Neural cell (in vitro differentiated cells): ENCODE measurements around the gene CACUL1. TPM values are rescaled to one million over a fixed set of nuclear protein-coding genes. Genes with fewer than 3 reads are reported as not detected.

Experiments
- H2AFZ ChIP-seq: fragments of 200-600, 300-800 bp; sonication (generic), shearing (Covaris generic); 2 replicates; pipeline ENCODE4 v1.6.0; 2014; ENCODE audit warnings: low read depth, mild to moderate bottlenecking, antibody characterized with exemption, low read length, moderate library complexity
- H3F3A ChIP-seq: fragments of 200-600 bp; shearing (Covaris generic); 2 replicates; pipeline ENCODE4 v1.6.1; 2016; ENCODE audit warnings: mild to moderate bottlenecking, moderate library complexity, mixed read lengths, antibody characterized with exemption, low read length; ENCODE audit not compliant: insufficient read depth, poor library complexity, severe bottlenecking
- H3K27ac ChIP-seq: fragments of 200-600, 300-800 bp; sonication (generic), shearing (Covaris generic); 2 replicates; pipeline ENCODE4 v1.5.1; 2014; ENCODE audit warnings: mild to moderate bottlenecking, low read length, moderate library complexity
- H3K27me3 ChIP-seq: fragments of 300-800, 200-600 bp; sonication (generic), shearing (Covaris generic); 2 replicates; pipeline ENCODE4 v1.6.0; 2014; ENCODE audit warnings: mild to moderate bottlenecking, low read depth, low read length, moderate library complexity; ENCODE audit not compliant: insufficient read depth
- H3K36me3 ChIP-seq: fragments of 300-800, 200-600 bp; sonication (generic), shearing (Covaris generic); 2 replicates; pipeline ENCODE4 v1.5.1; 2014; ENCODE audit warnings: mild to moderate bottlenecking, antibody characterized with exemption, low read length, moderate library complexity; ENCODE audit not compliant: insufficient read depth
- H3K4me2 ChIP-seq: fragments of 300-800, 200-600 bp; sonication (generic), shearing (Covaris generic); 2 replicates; pipeline ENCODE4 v1.6.0; 2014; ENCODE audit warnings: mild to moderate bottlenecking, low read length
- H3K4me3 ChIP-seq: fragments of 300-800, 200-600 bp; sonication (generic), shearing (Covaris generic); 2 replicates; pipeline ENCODE4 v1.5.1; 2014; ENCODE audit warnings: mild to moderate bottlenecking, low read length, moderate library complexity
- H3K79me2 ChIP-seq: fragments of 200-600 bp; shearing (Covaris generic); replicated peaks from 2 replicates; pipeline ENCODE4 v1.6.0; 2014; ENCODE audit warnings: mild to moderate bottlenecking, low read length, moderate library complexity; ENCODE audit not compliant: insufficient read depth
- H3K9ac ChIP-seq: fragments of 300-800, 200-600 bp; sonication (generic), shearing (Covaris generic); 2 replicates; pipeline ENCODE4 v1.6.1; 2016; ENCODE audit warnings: mild to moderate bottlenecking, low read length, mixed read lengths
- H3K9me2 ChIP-seq: fragments of 200-600 bp; shearing (Covaris generic); 2 replicates; pipeline ENCODE4 v1.6.1; 2016; ENCODE audit warnings: mild to moderate bottlenecking, low read length, mixed read lengths; ENCODE audit not compliant: insufficient read depth
- H3K9me3 ChIP-seq: fragments of 200-600, 300-800 bp; sonication (generic), shearing (Covaris generic); 2 replicates; pipeline ENCODE4 v1.6.1; 2016; ENCODE audit warnings: mild to moderate bottlenecking, mixed run types, low read length, moderate library complexity, mixed read lengths
- H4K20me1 ChIP-seq: fragments of 200-600 bp; shearing (Covaris generic); 2 replicates; pipeline ENCODE4 v1.6.1; 2016; ENCODE audit warnings: mild to moderate bottlenecking, mixed run types; ENCODE audit not compliant: insufficient read depth
- EP300 ChIP-seq: fragments of 450-650 bp; conservative IDR thresholded peaks from 2 replicates; pipeline ENCODE4 v1.6.1; 2014; ENCODE audit warnings: antibody characterized with exemption, mild to moderate bottlenecking, moderate library complexity; ENCODE audit not compliant: poor library complexity, severe bottlenecking
- EZH2 ChIP-seq: fragments of 200-600, 300-800 bp; shearing (Covaris generic), sonication (generic); IDR thresholded peaks from 2 replicates; pipeline ENCODE4 v1.6.1; 2014; ENCODE audit warnings: antibody characterized with exemption, low read length, borderline replicate concordance, mild to moderate bottlenecking; ENCODE audit not compliant: insufficient read depth, poor library complexity, severe bottlenecking
- RAD21 ChIP-seq: fragments of 450-650 bp; conservative IDR thresholded peaks from 2 replicates; pipeline ENCODE4 v1.6.1; 2014; ENCODE audit warnings: antibody characterized with exemption, mild to moderate bottlenecking, moderate library complexity
- SMC3 ChIP-seq: fragments of 450-650 bp; conservative IDR thresholded peaks from 2 replicates; pipeline ENCODE4 v1.6.1; 2014; ENCODE audit warnings: antibody characterized with exemption, mild to moderate bottlenecking, moderate library complexity; ENCODE audit not compliant: poor library complexity
- TAF1 ChIP-seq: IDR thresholded peaks from 2 replicates; pipeline ENCODE4 v1.6.1; 2012; ENCODE audit warnings: low read depth
- polyA plus RNA-seq: library from polyadenylated mRNA; depleted of rRNA; stranded (reverse); fragments of >200 nt; gene quantifications from 2 replicates; pipeline ENCODE4 v1.2.3, GENCODE V29; 2014
- TF ChIP-seq, protein P1 (sequence below): IDR thresholded peaks from 2 replicates; pipeline ENCODE4 v1.6.1; 2012; ENCODE audit warnings: borderline replicate concordance
- TF ChIP-seq, protein P2 (sequence below): fragments of 450-650 bp; IDR thresholded peaks from 2 replicates; pipeline ENCODE4 v1.5.1; 2014; ENCODE audit warnings: antibody characterized with exemption, mild to moderate bottlenecking, moderate library complexity; ENCODE audit not compliant: poor library complexity, severe bottlenecking

Gene CACUL1
- polyA plus RNA-seq, 1 donor from 2014 or later: 12.8 TPM

DNA sequence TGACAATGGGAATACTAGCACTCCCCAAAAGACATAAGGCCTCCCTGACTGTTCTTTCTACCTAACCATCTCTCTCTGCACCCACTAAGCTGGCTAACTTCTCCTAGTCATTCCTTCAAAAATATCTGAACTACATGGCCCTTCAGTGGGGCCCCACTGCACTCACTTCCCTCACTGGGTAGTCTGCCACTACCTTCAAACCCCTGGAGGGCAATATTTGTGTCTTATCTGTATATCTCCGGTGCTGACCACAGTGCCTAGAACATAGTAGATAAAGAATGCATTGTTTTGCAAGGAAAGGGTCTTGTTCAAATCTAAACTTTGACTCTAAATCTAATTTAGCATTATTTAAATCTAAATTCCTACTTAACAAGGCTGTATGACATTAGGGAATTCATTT, 44.3 kb downstream of the CACUL1 start:
- Histone ChIP-seq H3K27ac (no peak overlapping the region), H4K20me1 (no peaks in the 10 kb centered on the region), H3K79me2 (peaks cover 4% of the 10 kb centered on the region), H3K36me3 (no peaks in the 10 kb centered on the region), H3K9ac (no peak overlapping the region), H3K9me3 (no peaks in the 10 kb centered on the region), H3K27me3 (no peaks in the 10 kb centered on the region), H3K9me2 (no peaks in the 10 kb centered on the region), H3K4me2 (no peak overlapping the region), H3F3A (no peaks in the 10 kb centered on the region), H3K4me3 (no peak overlapping the region), H2AFZ (no peak overlapping the region)
- no peak for TF ChIP-seq RAD21

DNA sequence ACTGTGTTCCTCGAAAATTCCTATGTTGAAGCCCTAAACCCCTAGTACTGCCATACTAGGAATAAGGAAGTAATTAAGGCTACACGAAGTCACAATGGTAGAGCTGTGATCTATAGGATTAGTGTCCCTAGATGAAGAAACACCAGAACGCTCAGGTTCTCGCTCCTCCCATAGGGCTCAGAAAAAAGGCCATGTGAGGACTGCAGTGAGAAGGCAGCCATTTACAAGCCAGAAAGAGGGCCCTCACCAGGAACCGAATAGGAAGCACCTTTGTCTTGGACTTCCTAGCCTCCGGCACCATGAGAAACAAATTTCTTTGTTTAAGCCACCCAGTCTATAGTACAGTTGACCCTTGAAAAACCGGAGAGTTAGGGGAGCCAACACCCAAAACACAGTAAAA, 46.2 kb downstream of the CACUL1 start:
- no peaks in the 10 kb centered on the region for H3K27me3 ChIP-seq
- no peaks in the 10 kb centered on the region for H3K9me2 ChIP-seq
- no peak overlapping the region for H3K9ac ChIP-seq
- H3K4me3 ChIP-seq: no peak overlapping the region
- H3K36me3 ChIP-seq: no peaks in the 10 kb centered on the region
- peaks cover 4% of the 10 kb centered on the region for H3K79me2 ChIP-seq
- H4K20me1 ChIP-seq: no peaks in the 10 kb centered on the region
- no peaks in the 10 kb centered on the region for H3F3A ChIP-seq
- no peak overlapping the region for H2AFZ ChIP-seq
- TF ChIP-seq TAF1: no peak
- TF ChIP-seq, protein P1, sequence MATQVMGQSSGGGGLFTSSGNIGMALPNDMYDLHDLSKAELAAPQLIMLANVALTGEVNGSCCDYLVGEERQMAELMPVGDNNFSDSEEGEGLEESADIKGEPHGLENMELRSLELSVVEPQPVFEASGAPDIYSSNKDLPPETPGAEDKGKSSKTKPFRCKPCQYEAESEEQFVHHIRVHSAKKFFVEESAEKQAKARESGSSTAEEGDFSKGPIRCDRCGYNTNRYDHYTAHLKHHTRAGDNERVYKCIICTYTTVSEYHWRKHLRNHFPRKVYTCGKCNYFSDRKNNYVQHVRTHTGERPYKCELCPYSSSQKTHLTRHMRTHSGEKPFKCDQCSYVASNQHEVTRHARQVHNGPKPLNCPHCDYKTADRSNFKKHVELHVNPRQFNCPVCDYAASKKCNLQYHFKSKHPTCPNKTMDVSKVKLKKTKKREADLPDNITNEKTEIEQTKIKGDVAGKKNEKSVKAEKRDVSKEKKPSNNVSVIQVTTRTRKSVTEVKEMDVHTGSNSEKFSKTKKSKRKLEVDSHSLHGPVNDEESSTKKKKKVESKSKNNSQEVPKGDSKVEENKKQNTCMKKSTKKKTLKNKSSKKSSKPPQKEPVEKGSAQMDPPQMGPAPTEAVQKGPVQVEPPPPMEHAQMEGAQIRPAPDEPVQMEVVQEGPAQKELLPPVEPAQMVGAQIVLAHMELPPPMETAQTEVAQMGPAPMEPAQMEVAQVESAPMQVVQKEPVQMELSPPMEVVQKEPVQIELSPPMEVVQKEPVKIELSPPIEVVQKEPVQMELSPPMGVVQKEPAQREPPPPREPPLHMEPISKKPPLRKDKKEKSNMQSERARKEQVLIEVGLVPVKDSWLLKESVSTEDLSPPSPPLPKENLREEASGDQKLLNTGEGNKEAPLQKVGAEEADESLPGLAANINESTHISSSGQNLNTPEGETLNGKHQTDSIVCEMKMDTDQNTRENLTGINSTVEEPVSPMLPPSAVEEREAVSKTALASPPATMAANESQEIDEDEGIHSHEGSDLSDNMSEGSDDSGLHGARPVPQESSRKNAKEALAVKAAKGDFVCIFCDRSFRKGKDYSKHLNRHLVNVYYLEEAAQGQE: no peak
- no peaks in the 10 kb centered on the region for H3K9me3 ChIP-seq
- H3K4me2 ChIP-seq: no peak overlapping the region
- no peak overlapping the region for H3K27ac ChIP-seq

DNA sequence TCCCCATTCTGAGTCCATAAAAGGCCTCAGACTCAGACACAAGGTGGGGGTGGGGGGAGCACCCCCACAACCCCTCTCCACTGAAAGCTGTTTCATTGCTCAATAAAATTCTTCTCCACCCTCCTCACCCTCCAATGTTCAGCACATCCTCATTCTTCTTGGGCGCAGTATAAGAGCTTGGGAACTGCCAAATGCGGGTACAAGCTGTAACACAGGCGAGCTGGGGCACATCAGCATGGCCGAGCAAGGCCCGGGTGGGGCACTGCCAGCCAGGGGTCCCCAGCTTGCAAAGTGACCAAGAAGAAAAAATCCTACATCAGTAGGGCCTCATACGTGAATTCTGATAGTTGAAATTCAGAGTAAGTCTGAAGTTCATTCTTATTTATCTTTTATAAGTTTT, 50.1 kb downstream of the CACUL1 start:
- Histone ChIP-seq H3K4me3 (no peak overlapping the region), H3K9me3 (no peaks in the 10 kb centered on the region), H3K27me3 (no peaks in the 10 kb centered on the region), H2AFZ (no peak overlapping the region), H3K9me2 (no peaks in the 10 kb centered on the region), H3K79me2 (no peaks in the 10 kb centered on the region), H3K9ac (no peak overlapping the region), H3K4me2 (no peak overlapping the region), H4K20me1 (no peaks in the 10 kb centered on the region), H3K27ac (no peak overlapping the region), H3K36me3 (no peaks in the 10 kb centered on the region), H3F3A (no peaks in the 10 kb centered on the region)
- TF ChIP-seq EZH2 (no peak), SMC3 (no peak), TAF1 (no peak), EP300 (no peak)
- TF ChIP-seq, protein P2, sequence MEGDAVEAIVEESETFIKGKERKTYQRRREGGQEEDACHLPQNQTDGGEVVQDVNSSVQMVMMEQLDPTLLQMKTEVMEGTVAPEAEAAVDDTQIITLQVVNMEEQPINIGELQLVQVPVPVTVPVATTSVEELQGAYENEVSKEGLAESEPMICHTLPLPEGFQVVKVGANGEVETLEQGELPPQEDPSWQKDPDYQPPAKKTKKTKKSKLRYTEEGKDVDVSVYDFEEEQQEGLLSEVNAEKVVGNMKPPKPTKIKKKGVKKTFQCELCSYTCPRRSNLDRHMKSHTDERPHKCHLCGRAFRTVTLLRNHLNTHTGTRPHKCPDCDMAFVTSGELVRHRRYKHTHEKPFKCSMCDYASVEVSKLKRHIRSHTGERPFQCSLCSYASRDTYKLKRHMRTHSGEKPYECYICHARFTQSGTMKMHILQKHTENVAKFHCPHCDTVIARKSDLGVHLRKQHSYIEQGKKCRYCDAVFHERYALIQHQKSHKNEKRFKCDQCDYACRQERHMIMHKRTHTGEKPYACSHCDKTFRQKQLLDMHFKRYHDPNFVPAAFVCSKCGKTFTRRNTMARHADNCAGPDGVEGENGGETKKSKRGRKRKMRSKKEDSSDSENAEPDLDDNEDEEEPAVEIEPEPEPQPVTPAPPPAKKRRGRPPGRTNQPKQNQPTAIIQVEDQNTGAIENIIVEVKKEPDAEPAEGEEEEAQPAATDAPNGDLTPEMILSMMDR: no peak
- TF ChIP-seq, protein P1: no peak
